Endothelial cell of umbilical vein (primary cell): ENCODE results near the gene CAND1. TPM values are rescaled to one million over a fixed set of nuclear protein-coding genes. Genes with fewer than 3 reads are reported as not detected.
A peak's percentile ranks its signal among the peaks of the same experiment; 100 is the strongest.

Experiments
- BruUV-seq: library from RNA; stranded (reverse); fragments of 400-500 nt; replicated peaks from 2 replicates; lab custom pipeline; 2021; lab: Mats Ljungman, UMichigan
- CTCF ChIA-PET: fragments of 300-600, 350-600 bp; sonication (Branson Sonifier 250); formaldehyde crosslinking; loops from one replicate; lab custom pipeline; 2021; ENCODE audit warnings: antibody characterized with exemption, inconsistent platforms; lab: Charles Lee
- POLR2A ChIA-PET: fragments of 300-600, 350-600 bp; sonication (Branson Sonifier 250); formaldehyde crosslinking; loops from one replicate; lab custom pipeline; 2021; ENCODE audit warnings: antibody characterized with exemption, inconsistent platforms; lab: Charles Lee
- DNase-seq: peaks from one replicate; pipeline ENCODE4 v3.0.0-alpha.2; 2011; ENCODE audit warnings: low read depth, low spot score
- FAIRE-seq: peaks from 2 replicates; lab custom pipeline; 2011; peaks lifted over from hg19 to GRCh38; lab: Jason Lieb, UNC
- H2AFZ ChIP-seq: 2 replicates; pipeline ENCODE4 v1.6.0; 2012; ENCODE audit warnings: low read depth, low read length, control low read depth, inconsistent platforms
- H3K27ac ChIP-seq: 2 replicates; pipeline ENCODE4 v1.5.1; 2011; ENCODE audit warnings: low read depth, mild to moderate bottlenecking, control low read depth, low read length, moderate library complexity; ENCODE audit not compliant: insufficient read depth
- H3K27me3 ChIP-seq, 2 experiments: 2 replicates each; pipeline versions ENCODE4 v1.6.0 to v1.6.1; 2011; ENCODE audit warnings: low read length in 2 of 2, mixed read lengths in 1 of 2; ENCODE audit not compliant: control insufficient read depth in 2 of 2, insufficient read depth in 2 of 2
- H3K36me3 ChIP-seq, 2 experiments: 2 replicates in 1 of 2; 3 replicates in 1 of 2; pipeline ENCODE4 v1.5.1; 2011; ENCODE audit warnings: low read length in 2 of 2, mild to moderate bottlenecking in 1 of 2, moderate library complexity in 1 of 2; ENCODE audit not compliant: control insufficient read depth in 2 of 2, insufficient read depth in 2 of 2; ENCODE audit errors: extremely low read depth in 1 of 2
- H3K4me1 ChIP-seq: 3 replicates; pipeline ENCODE4 v1.5.1; 2011; ENCODE audit warnings: mild to moderate bottlenecking, low read length; ENCODE audit not compliant: control insufficient read depth, insufficient read depth; ENCODE audit errors: extremely low read depth
- H3K4me2 ChIP-seq: 2 replicates; pipeline ENCODE4 v1.6.1; 2011; ENCODE audit warnings: low read length, control low read depth, mixed read lengths; ENCODE audit not compliant: insufficient read depth
- H3K4me3 ChIP-seq, 3 experiments: fragments of 200-600 bp in 1 of 3; sonication (generic), shearing (Covaris generic) in 1 of 3; replicated peaks in 1 of 3; 2 replicates each; pipeline ENCODE4 v1.5.1; 2011 to 2016; ENCODE audit warnings: control low read depth in 3 of 3, low read length in 3 of 3, mild to moderate bottlenecking in 2 of 3, inconsistent platforms in 1 of 3, low read depth in 1 of 3, moderate library complexity in 1 of 3; ENCODE audit not compliant: insufficient read depth in 1 of 3
- H3K79me2 ChIP-seq: 2 replicates; pipeline ENCODE4 v1.6.0; 2012; ENCODE audit warnings: low read length, inconsistent platforms; ENCODE audit not compliant: control insufficient read depth, insufficient read depth
- H3K9ac ChIP-seq: replicated peaks from 2 replicates; pipeline ENCODE3; 2011; ENCODE audit warnings: low read length, control low read depth; ENCODE audit not compliant: insufficient read depth; ENCODE audit errors: extremely low read depth
- H3K9me1 ChIP-seq: replicated peaks from 3 replicates; pipeline ENCODE4 v1.6.0; 2011; ENCODE audit warnings: mild to moderate bottlenecking, low read length; ENCODE audit not compliant: control insufficient read depth, insufficient read depth; ENCODE audit errors: extremely low read depth
- H3K9me3 ChIP-seq: replicated peaks from 2 replicates; pipeline ENCODE4 v1.5.1; 2012; ENCODE audit warnings: low read length, inconsistent platforms; ENCODE audit not compliant: control insufficient read depth, insufficient read depth
- H4K20me1 ChIP-seq: replicated peaks from 2 replicates; pipeline ENCODE3; 2011; ENCODE audit warnings: mild to moderate bottlenecking, low read length; ENCODE audit not compliant: control insufficient read depth, insufficient read depth; ENCODE audit errors: extremely low read depth
- EZH2 ChIP-seq: IDR thresholded peaks from 2 replicates; pipeline ENCODE4 v1.6.1; 2012; ENCODE audit warnings: borderline replicate concordance, low read depth, mild to moderate bottlenecking, moderate library complexity, low read length, inconsistent platforms; ENCODE audit not compliant: severe bottlenecking
- FOS ChIP-seq: IDR thresholded peaks from 2 replicates; pipeline ENCODE4 v1.6.1; 2011; ENCODE audit warnings: mild to moderate bottlenecking, low read length, moderate library complexity, borderline replicate concordance; ENCODE audit not compliant: insufficient read depth
- GATA2 ChIP-seq: IDR thresholded peaks from 2 replicates; pipeline ENCODE4 v1.7.0; 2011; ENCODE audit warnings: low read depth, mild to moderate bottlenecking, moderate library complexity, mixed read lengths, low read length; ENCODE audit not compliant: insufficient read length, insufficient read depth
- JUN ChIP-seq: IDR thresholded peaks from 2 replicates; pipeline ENCODE4 v1.6.1; 2011; ENCODE audit warnings: borderline replicate concordance, low read depth; ENCODE audit not compliant: insufficient read length, insufficient read depth
- MYC ChIP-seq: IDR thresholded peaks from one replicate; pipeline ENCODE4 v1.6.1; 2011; ENCODE audit warnings: mild to moderate bottlenecking, low read depth, low read length
- POLR2A ChIP-seq: IDR thresholded peaks from 2 replicates; pipeline ENCODE4 v1.6.1; 2012; ENCODE audit warnings: low read depth, mild to moderate bottlenecking, control low read depth, low read length
- POLR2AphosphoS5 ChIP-seq: IDR thresholded peaks from 2 replicates; pipeline ENCODE4 v1.6.1; 2012; ENCODE audit warnings: low read depth, mild to moderate bottlenecking, control low read depth, low read length, moderate library complexity; ENCODE audit not compliant: insufficient read depth
- dilution Hi-C: fragments of 300-500 bp; cut with MboI; formaldehyde crosslinking; loops from one replicate; pipeline ENCODE4 v1.15.0; 2019; ENCODE audit warnings: low sequenced_read_pairs; ENCODE audit not compliant: extremely low pct_ligation_motif_present
- intact Hi-C: fragments of 100-400 bp; cut with micrococcal nuclease; formaldehyde crosslinking; loops from one replicate; pipeline ENCODE4 v1.10.0; 2022
- polyA plus RNA-seq, 4 experiments: library from polyadenylated mRNA; depleted of rRNA in 3 of 4; stranded (reverse) in 3 of 4; unstranded in 1 of 4; fragments of >200 nt; gene quantifications; 2 replicates each; pipeline versions ENCODE4 v1.2.1 to v1.2.3, GENCODE V29; 2011 to 2012; ENCODE audit warnings: missing spikeins in 1 of 4
- total RNA-seq: library from RNA; stranded (reverse); gene quantifications from 2 replicates; pipeline ENCODE4 v1.2.3, GENCODE V29; 2021
- TF ChIP-seq, protein P1 (sequence below): IDR thresholded peaks from 2 replicates; pipeline ENCODE4 v1.6.1; 2011; ENCODE audit not compliant: insufficient read depth, insufficient read length
- TF ChIP-seq, protein P2 (sequence below), 2 donors: IDR thresholded peaks; 1 replicate in 1 of 2; 2 replicates in 1 of 2; pipeline ENCODE4 v1.5.1; 2011; ENCODE audit warnings: low read length in 2 of 2, mild to moderate bottlenecking in 2 of 2, moderate library complexity in 2 of 2, control low read depth in 1 of 2, inconsistent platforms in 1 of 2, low read depth in 1 of 2; ENCODE audit not compliant: insufficient read depth in 1 of 2; ENCODE audit errors: extremely low read depth in 1 of 2

CAND1 gene
- total and polyA plus RNA-seq, 2 donors (not counting 3 experiments of a cell fraction or from before 2014, with no cell fraction given), result 28.3 to 128 TPM

DNA sequence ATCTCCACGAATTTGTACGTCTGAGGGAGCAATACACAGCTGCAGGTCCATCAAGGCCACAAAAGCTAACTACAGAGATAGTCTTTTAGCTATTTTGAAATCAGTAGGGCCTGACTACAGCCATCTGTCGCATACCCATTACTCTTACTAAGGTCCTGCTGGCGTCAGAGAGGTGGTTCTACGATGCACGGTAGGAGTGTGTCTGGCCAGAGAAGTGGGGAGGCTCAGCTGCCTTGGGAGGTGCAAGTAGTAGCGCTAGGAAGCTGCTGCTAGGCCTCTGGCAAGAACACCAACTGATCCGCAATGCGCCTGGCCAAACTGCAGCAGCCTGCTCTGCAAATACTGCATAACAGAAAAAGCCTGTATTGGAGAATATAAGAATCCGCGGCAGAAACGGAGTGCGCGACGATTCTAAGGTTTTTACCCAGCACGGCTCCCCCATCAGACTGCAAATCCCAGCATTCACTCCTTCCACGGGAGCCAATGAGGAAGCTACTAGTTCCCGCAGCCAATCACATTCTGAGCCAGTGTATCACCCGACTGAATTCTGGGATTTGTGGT, 743 bp upstream of the CAND1 start:
- Histone ChIP-seq H3K9me1 (no peaks in the 10 kb centered on the region), H2AFZ (peak overlapping the region; percentile 87), H3K4me3 (peak overlapping the region; percentile 30 to 61 (median 45)), H4K20me1 (peaks cover 5% of the 10 kb centered on the region), H3K4me1 (peaks cover 20% of the 10 kb centered on the region), H3K36me3 (no peaks in the 10 kb centered on the region), H3K9me3 (no peaks in the 10 kb centered on the region), H3K27ac (peak overlapping the region; percentile 82), H3K27me3 (no peaks in the 10 kb centered on the region), H3K9ac (peak overlapping the region; percentile 93), H3K79me2 (peaks cover 38% of the 10 kb centered on the region), H3K4me2 (peak overlapping the region; percentile 98)
- peak; percentile 99 for FAIRE-seq
- intact Hi-C loops (loop anchor here (2.0 to 5.0 kb wide), 2 partner anchors 201 to 1064 kb away; partner anchors contain the start of gene MDM1), dilution Hi-C loops (no loop called here)
- TSS peak; percentile 73 for BruUV-seq
- POLR2A ChIA-PET, result interaction anchor here (0.7 kb wide), 1 partner anchor 36 kb away, joined by 3 read pairs; no protein-coding TSS in a partner anchor
- CTCF ChIA-PET, result interaction anchor here (0.6 to 2.1 kb wide), 11 partner anchors 12 to 772 kb away, joined by 3 to 10 read pairs (median 3); partner anchors contain the start of gene DYRK2
- peak; percentile 98 for DNase-seq
- TF ChIP-seq FOS (no peak), POLR2A (peak; percentile 65), POLR2AphosphoS5 (peak; percentile 37)

DNA sequence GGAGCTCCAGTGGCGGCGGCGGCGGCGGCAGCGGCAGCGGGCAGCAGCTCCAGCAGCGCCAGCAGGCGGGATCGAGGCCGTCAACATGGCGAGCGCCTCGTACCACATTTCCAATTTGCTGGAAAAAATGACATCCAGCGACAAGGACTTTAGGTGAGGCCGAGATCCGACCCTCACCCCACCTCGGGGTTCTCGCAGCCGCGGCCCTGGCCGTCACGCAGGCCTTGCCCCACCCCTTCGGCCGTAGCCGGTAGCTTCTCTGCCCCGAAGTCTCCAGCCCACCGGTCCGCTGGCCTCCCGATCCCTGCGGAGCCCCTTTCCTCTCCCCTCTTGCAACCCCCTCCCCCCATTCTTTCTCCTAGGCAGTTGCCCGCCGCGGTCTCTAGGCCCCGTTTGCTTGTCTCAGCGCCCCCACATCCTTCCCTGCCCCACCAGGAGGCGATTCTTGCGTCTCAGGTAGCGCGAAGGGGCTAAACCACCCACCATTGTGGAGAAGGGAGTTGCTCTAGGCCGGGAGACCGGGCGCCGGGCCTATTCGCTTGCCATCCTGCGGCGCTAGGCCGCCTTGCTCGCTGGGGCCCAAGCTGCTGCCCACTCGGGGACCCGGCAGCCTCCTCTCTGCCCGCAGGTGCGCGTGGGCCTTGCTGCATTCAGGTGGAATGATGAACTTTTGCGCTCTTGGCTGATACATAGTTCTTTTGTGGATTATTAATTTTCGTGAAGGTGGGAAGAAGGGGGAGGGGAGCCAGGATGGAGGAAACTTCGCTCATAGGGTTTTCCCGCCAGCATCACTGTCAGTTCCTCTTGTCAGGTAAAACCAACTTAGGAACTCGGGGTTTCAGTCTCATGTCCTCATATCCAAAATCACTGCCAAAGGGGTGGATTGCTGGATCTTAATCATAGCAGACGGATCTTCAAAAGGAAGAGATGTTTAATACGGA, 745 bp downstream of the CAND1 start:
- FAIRE-seq, result peak; percentile 55
- POLR2A ChIA-PET, result interaction anchor here (1.0 kb wide), 1 partner anchor 7 kb away, joined by 3 read pairs; no protein-coding TSS in a partner anchor

More for the DNA sequence above, 745 bp downstream of the CAND1 start:
- Histone ChIP-seq H3K36me3 (no peaks in the 10 kb centered on the region), H3K27me3 (no peaks in the 10 kb centered on the region), H3K4me1 (peaks cover 25% of the 10 kb centered on the region), H3K79me2 (peaks cover 53% of the 10 kb centered on the region), H3K4me3 (peak overlapping the region; percentile 65 to 98 (median 90)), H4K20me1 (peaks cover 5% of the 10 kb centered on the region), H3K9ac (peak overlapping the region; percentile 93), H3K9me1 (no peaks in the 10 kb centered on the region), H3K4me2 (peak overlapping the region; percentile 98), H2AFZ (peak overlapping the region; percentile 84), H3K27ac (peak overlapping the region; percentile 82), H3K9me3 (no peaks in the 10 kb centered on the region)
- intact Hi-C loops, result loop anchor here (1.0 to 5.0 kb wide), 3 partner anchors 203 to 1063 kb away; partner anchors contain the start of gene MDM1
- CTCF ChIA-PET, result interaction anchor here (0.8 to 2.1 kb wide), 8 partner anchors 11 to 673 kb away, joined by 3 to 10 read pairs (median 4); no protein-coding TSS in a partner anchor
- dilution Hi-C loops, result no loop called here
- peak; percentile 43 for DNase-seq
- TF ChIP-seq FOS (no peak), EZH2 (no peak), MYC (no peak), POLR2AphosphoS5 (no peak), JUN (no peak), GATA2 (no peak), POLR2A (no peak)
- TF ChIP-seq, protein P1, sequence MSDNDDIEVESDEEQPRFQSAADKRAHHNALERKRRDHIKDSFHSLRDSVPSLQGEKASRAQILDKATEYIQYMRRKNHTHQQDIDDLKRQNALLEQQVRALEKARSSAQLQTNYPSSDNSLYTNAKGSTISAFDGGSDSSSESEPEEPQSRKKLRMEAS, result no peak
- TF ChIP-seq, protein P2, sequence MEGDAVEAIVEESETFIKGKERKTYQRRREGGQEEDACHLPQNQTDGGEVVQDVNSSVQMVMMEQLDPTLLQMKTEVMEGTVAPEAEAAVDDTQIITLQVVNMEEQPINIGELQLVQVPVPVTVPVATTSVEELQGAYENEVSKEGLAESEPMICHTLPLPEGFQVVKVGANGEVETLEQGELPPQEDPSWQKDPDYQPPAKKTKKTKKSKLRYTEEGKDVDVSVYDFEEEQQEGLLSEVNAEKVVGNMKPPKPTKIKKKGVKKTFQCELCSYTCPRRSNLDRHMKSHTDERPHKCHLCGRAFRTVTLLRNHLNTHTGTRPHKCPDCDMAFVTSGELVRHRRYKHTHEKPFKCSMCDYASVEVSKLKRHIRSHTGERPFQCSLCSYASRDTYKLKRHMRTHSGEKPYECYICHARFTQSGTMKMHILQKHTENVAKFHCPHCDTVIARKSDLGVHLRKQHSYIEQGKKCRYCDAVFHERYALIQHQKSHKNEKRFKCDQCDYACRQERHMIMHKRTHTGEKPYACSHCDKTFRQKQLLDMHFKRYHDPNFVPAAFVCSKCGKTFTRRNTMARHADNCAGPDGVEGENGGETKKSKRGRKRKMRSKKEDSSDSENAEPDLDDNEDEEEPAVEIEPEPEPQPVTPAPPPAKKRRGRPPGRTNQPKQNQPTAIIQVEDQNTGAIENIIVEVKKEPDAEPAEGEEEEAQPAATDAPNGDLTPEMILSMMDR (IDR thresholded peaks at IDR 0.05; ENCODE audit: extremely low read depth in 1 of 2, insufficient read depth in 1 of 2, low read depth in 1 of 2, low read length in 2 of 2), result no peak
- no TSS peak for BruUV-seq
